Endodermal cell (in vitro differentiated cells): ENCODE measurements around the gene MICALL2. TPM values are rescaled to one million over a fixed set of nuclear protein-coding genes. Genes with fewer than 3 reads are reported as not detected.
A peak's percentile ranks its signal among the peaks of the same experiment; 100 is the strongest.

ENCODE experiments used
- DNase-seq: peaks from one replicate; pipeline ENCODE4 v3.0.0-alpha.2; 2017
- H3K27ac ChIP-seq: 2 replicates; pipeline ENCODE4 v1.5.1; 2013; ENCODE audit warnings: mild to moderate bottlenecking, low read depth, low read length, moderate library complexity
- H3K27me3 ChIP-seq: 2 replicates; pipeline ENCODE4 v1.6.1; 2013; ENCODE audit warnings: mild to moderate bottlenecking, low read length, moderate library complexity; ENCODE audit not compliant: insufficient read depth, control insufficient read depth, poor library complexity, severe bottlenecking
- H3K36me3 ChIP-seq: 2 replicates; pipeline ENCODE4 v1.7.0; 2013; ENCODE audit warnings: mild to moderate bottlenecking, low read length, moderate library complexity; ENCODE audit not compliant: control insufficient read depth, insufficient read depth
- H3K4me1 ChIP-seq: one replicate; pipeline ENCODE4 v1.7.0; 2013; ENCODE audit warnings: low read length; ENCODE audit not compliant: control insufficient read depth, insufficient read depth
- H3K4me3 ChIP-seq: 2 replicates; pipeline ENCODE4 v1.5.1; 2013; ENCODE audit warnings: mild to moderate bottlenecking, low read length, moderate library complexity
- H3K9ac ChIP-seq: 2 replicates; pipeline ENCODE4 v1.6.1; 2013; ENCODE audit warnings: mild to moderate bottlenecking, low read length, moderate library complexity; ENCODE audit not compliant: poor library complexity, severe bottlenecking; ENCODE audit errors: extremely low read depth
- H3K9me3 ChIP-seq: 2 replicates; pipeline ENCODE4 v1.6.1; 2013; ENCODE audit warnings: mild to moderate bottlenecking, low read length, moderate library complexity; ENCODE audit not compliant: control insufficient read depth
- H3K27ac Mint-ChIP-seq: 2 replicates; pipeline ENCODE4 v1.8.0; 2020; ENCODE audit warnings: mixed read lengths
- H3K27me3 Mint-ChIP-seq: 2 replicates; pipeline ENCODE4 v1.8.0; 2021; ENCODE audit warnings: mild to moderate bottlenecking, mixed read lengths; ENCODE audit not compliant: insufficient read depth
- H3K36me3 Mint-ChIP-seq: 2 replicates; pipeline ENCODE4 v1.8.0; 2020; ENCODE audit warnings: low read depth, mixed read lengths
- H3K4me1 Mint-ChIP-seq: 2 replicates; pipeline ENCODE4 v1.8.0; 2020; ENCODE audit warnings: mixed read lengths
- H3K4me3 Mint-ChIP-seq: 2 replicates; pipeline ENCODE4 v1.8.0; 2020; ENCODE audit warnings: mild to moderate bottlenecking, moderate library complexity, mixed read lengths
- H3K9me3 Mint-ChIP-seq: 2 replicates; pipeline ENCODE4 v1.8.0; 2020; ENCODE audit warnings: mild to moderate bottlenecking, mixed read lengths
- WGBS, 2 experiments: methylation state at CpG; one replicate each; pipeline versions ENCODE4 v1.1.5 to v1.1.7; 2013; ENCODE audit warnings: missing lambda C conversion rate in 2 of 2, mixed read lengths in 1 of 2; ENCODE audit not compliant: insufficient coverage in 1 of 2, insufficient read length in 1 of 2; 5-methylcytosine and 5-hydroxymethylcytosine counted together
- total RNA-seq, 2 donors: library from RNA; stranded (reverse); fragmentation: NEBNext Ultra II Directional in 1 of 2; extraction: Animal tissue kit (Norgen Biotek cat#: 25700) in 1 of 2; gene quantifications; 2 replicates in 1 of 2; 3 replicates in 1 of 2; pipeline ENCODE4 v1.2.1, GENCODE V29; 2021
- TF ChIP-seq, protein P1 (sequence below): fragments of 200-600 bp; sonication (generic); conservative IDR thresholded peaks from 2 replicates; pipeline ENCODE4 v1.5.0; 2021; ENCODE audit warnings: antibody characterized with exemption, mild to moderate bottlenecking

The MICALL2 gene
- total RNA-seq, 2 donors from 2014 or later, result 19.4 to 24.8 TPM

DNA sequence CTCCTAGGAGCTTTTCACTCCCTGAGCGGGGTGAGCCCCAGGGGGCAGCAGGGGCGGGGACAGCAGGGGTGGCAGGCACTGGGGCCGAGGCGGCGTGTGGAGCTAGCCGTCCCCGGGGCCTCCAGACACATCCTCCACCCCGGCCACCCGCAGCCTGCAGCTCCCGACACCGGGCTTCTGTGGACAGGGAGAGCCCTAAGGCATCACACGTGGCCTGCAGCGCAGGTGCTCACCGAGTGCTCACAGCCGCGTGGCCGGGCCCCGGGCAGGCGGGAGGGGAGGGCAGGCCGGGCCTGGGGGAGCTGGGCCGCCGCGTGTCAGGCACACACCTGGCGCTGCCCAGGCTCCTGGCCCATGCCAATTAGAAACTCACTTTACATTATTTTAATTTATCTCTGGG is 51.4 kb downstream of the MICALL2 start:
- Mint-ChIP-seq H3K27me3 (peaks cover 30% of the 10 kb centered on the region), H3K36me3 (no peaks in the 10 kb centered on the region), H3K27ac (no peak overlapping the region), H3K4me3 (no peak overlapping the region), H3K4me1 (peaks cover 4% of the 10 kb centered on the region), H3K9me3 (no peaks in the 10 kb centered on the region)
- Histone ChIP-seq H3K27ac (no peak overlapping the region), H3K9ac (no peak overlapping the region), H3K27me3 (peaks cover 31% of the 10 kb centered on the region), H3K9me3 (no peaks in the 10 kb centered on the region), H3K4me1 (no peaks in the 10 kb centered on the region), H3K4me3 (no peak overlapping the region), H3K36me3 (no peaks in the 10 kb centered on the region)
- WGBS, 2 experiments, result 79 to 80% methylated on average over 15 to 22 of the region's 24 CpGs
- TF ChIP-seq, protein P1, sequence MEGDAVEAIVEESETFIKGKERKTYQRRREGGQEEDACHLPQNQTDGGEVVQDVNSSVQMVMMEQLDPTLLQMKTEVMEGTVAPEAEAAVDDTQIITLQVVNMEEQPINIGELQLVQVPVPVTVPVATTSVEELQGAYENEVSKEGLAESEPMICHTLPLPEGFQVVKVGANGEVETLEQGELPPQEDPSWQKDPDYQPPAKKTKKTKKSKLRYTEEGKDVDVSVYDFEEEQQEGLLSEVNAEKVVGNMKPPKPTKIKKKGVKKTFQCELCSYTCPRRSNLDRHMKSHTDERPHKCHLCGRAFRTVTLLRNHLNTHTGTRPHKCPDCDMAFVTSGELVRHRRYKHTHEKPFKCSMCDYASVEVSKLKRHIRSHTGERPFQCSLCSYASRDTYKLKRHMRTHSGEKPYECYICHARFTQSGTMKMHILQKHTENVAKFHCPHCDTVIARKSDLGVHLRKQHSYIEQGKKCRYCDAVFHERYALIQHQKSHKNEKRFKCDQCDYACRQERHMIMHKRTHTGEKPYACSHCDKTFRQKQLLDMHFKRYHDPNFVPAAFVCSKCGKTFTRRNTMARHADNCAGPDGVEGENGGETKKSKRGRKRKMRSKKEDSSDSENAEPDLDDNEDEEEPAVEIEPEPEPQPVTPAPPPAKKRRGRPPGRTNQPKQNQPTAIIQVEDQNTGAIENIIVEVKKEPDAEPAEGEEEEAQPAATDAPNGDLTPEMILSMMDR, result no peak
- DNase-seq, result no peak

DNA sequence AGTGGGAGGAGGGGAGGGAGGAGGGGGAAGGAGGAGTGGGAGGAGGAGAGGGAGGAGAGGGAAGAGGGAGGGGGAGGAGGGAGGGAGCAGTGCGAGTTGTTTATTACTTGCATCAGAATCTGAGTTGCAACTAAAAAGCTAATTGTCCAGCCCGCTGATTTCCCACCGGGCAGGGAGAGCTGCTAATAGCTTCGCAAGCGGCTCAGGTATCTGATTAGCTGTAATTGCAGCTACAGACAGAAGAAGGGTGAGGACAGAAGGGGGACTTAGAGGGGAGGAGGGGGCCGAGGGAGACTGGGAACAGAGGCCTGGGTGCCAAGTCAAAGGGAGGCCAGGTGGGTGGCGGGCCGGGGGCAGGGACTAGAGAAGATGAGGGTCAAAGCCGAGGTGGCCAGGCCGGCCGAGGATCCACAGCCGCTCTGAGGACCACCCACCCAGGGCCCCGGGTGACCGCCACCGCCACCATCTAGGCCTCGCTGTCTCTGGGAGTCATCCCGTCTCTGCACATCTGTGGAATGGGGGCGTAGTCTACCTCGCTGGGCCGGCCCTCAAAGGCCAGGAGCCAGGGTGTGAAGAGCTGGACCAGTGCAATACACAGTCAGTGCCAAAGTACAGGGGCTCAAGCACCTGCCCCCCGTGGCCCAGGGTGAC is 54.2 kb downstream of the MICALL2 start:
- H3K27me3 Mint-ChIP-seq, result peaks cover 39% of the 10 kb centered on the region
- no peaks in the 10 kb centered on the region for H3K36me3 ChIP-seq
- 84 to 89% methylated on average over 18 to 21 of the region's 21 CpGs for WGBS, 2 experiments
- peaks cover 45% of the 10 kb centered on the region for H3K27me3 ChIP-seq
- no peak overlapping the region for H3K27ac Mint-ChIP-seq
- TF ChIP-seq, protein P1, result no peak
- H3K4me1 ChIP-seq, result no peaks in the 10 kb centered on the region
- no peaks in the 10 kb centered on the region for H3K9me3 ChIP-seq
- H3K4me1 Mint-ChIP-seq, result peaks cover 4% of the 10 kb centered on the region
- no peak for DNase-seq
- H3K36me3 Mint-ChIP-seq, result no peaks in the 10 kb centered on the region
- H3K9ac ChIP-seq, result no peak overlapping the region
- no peak overlapping the region for H3K4me3 Mint-ChIP-seq
- peaks cover 8% of the 10 kb centered on the region for H3K9me3 Mint-ChIP-seq
- H3K4me3 ChIP-seq, result no peak overlapping the region
- H3K27ac ChIP-seq, result no peak overlapping the region

DNA sequence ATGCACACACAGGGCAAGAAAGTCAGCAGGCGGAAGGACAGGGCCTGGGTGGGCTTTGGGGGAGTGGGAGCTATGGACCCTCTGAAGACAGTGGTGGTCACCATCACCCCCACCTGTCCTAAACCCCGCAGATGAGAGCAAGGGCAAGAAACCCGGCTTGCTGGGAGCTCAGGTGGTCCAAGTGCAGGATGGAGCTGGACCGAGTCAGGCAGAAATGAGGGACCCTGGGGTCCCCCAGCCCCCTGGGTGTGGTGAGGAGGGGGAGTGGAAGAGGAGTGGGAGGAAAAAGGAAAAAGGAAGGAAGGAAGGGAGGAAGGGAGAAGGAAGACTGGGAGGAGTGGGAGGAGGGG is 54.8 kb downstream of the MICALL2 start:
- no peak for DNase-seq
- H3K9me3 Mint-ChIP-seq, result peaks cover 8% of the 10 kb centered on the region
- H3K27me3 Mint-ChIP-seq, result peaks cover 39% of the 10 kb centered on the region
- H3K27ac Mint-ChIP-seq, result no peak overlapping the region
- H3K4me3 Mint-ChIP-seq, result no peak overlapping the region
- WGBS, 2 experiments, result 20 to 57% methylated on average over 1 to 4 of the region's 4 CpGs
- no peaks in the 10 kb centered on the region for H3K36me3 ChIP-seq
- no peaks in the 10 kb centered on the region for H3K9me3 ChIP-seq
- no peak overlapping the region for H3K9ac ChIP-seq
- no peaks in the 10 kb centered on the region for H3K36me3 Mint-ChIP-seq
- peaks cover 49% of the 10 kb centered on the region for H3K27me3 ChIP-seq
- H3K4me1 ChIP-seq, result no peaks in the 10 kb centered on the region
- TF ChIP-seq, protein P1, result no peak
- H3K4me1 Mint-ChIP-seq, result peaks cover 4% of the 10 kb centered on the region
- H3K4me3 ChIP-seq, result peak overlapping the region; percentile 56
- no peak overlapping the region for H3K27ac ChIP-seq
